ENCODE measurements around the gene CXCR6.

CXCR6 gene

GRCh38 chr3:45968149-45968548 is 24.9 kb downstream of the CXCR6 start:
- DNase-seq (ENCODE audit: low read depth, low spot score), result no peak

GRCh38 chr3:45968706-45969105 is 25.4 kb downstream of the CXCR6 start:
- DNase-seq (ENCODE audit: low read depth, low spot score), result no peak

GRCh38 chr3:45969116-45969515 is 25.9 kb downstream of the CXCR6 start:
- no peak for DNase-seq (ENCODE audit: low read depth, low spot score)

- no peak for DNase-seq (ENCODE audit: low read depth, low spot score)
Measured at GRCh38 chr3:45969953-45970352, 26.7 kb downstream of the CXCR6 start.

GRCh38 chr3:45972534-45973402 is 29.5 kb downstream of the CXCR6 start:
- no peak for DNase-seq (ENCODE audit: low read depth, low spot score)

- DNase-seq (ENCODE audit: low read depth, low spot score), result no peak
Measured at GRCh38 chr3:45974686-45975085, 31.4 kb downstream of the CXCR6 start.

GRCh38 chr3:45975686-45976085 is 32.4 kb downstream of the CXCR6 start:
- DNase-seq (ENCODE audit: low read depth, low spot score), result no peak

GRCh38 chr3:45976191-45977091 is 33.2 kb downstream of the CXCR6 start:
- DNase-seq (ENCODE audit: low read depth, low spot score), result no peak

GRCh38 chr3:45978006-45978761 is 34.9 kb downstream of the CXCR6 start:
- DNase-seq (ENCODE audit: low read depth, low spot score), result peak; percentile 19

- DNase-seq (ENCODE audit: low read depth, low spot score), result no peak
Measured at GRCh38 chr3:45979378-45979777, 36.1 kb downstream of the CXCR6 start.

GRCh38 chr3:45980229-45980813 is 37.1 kb downstream of the CXCR6 start:
- DNase-seq (ENCODE audit: low read depth, low spot score), result no peak

GRCh38 chr3:45980819-45981218 is 37.6 kb downstream of the CXCR6 start:
- no peak for DNase-seq (ENCODE audit: low read depth, low spot score)

GRCh38 chr3:45981346-45982074 is 38.2 kb downstream of the CXCR6 start:
- no peak for DNase-seq (ENCODE audit: low read depth, low spot score)

GRCh38 chr3:45983770-45984169 is 40.5 kb downstream of the CXCR6 start:
- DNase-seq (ENCODE audit: low read depth, low spot score), result no peak

- DNase-seq (ENCODE audit: low read depth, low spot score), result no peak
Measured at GRCh38 chr3:45984331-45985312, 41.4 kb downstream of the CXCR6 start.

- no peak for DNase-seq (ENCODE audit: low read depth, low spot score)
Measured at GRCh38 chr3:45985532-45986302, 42.5 kb downstream of the CXCR6 start.

- DNase-seq (ENCODE audit: low read depth, low spot score), result no peak
Measured at GRCh38 chr3:45986303-45986982, 43.2 kb downstream of the CXCR6 start.
